CD4-positive, alpha-beta memory T cell (primary cell): Measurements from ENCODE around the gene ERG. TPM values are rescaled to one million over a fixed set of nuclear protein-coding genes. Genes with fewer than 3 reads are reported as not detected.

Experiments
- CTCF ChIA-PET: fragments of 350-600 bp; sonication (Branson Sonifier 250); formaldehyde crosslinking; loops from one replicate; lab custom pipeline; 2021; ENCODE audit warnings: inconsistent platforms; ENCODE audit not compliant: partially characterized antibody; lab: Charles Lee
- POLR2A ChIA-PET: fragments of 350-600 bp; sonication (Branson Sonifier 250); formaldehyde crosslinking; loops from one replicate; lab custom pipeline; 2021; ENCODE audit not compliant: partially characterized antibody; lab: Charles Lee
- DNase-seq, 5 donors: peaks; one replicate each; pipeline versions ENCODE4 v3.0.0 to v3.0.0-alpha.2; 2020 to 2022; ENCODE audit warnings: mixed read lengths in 1 of 5
- H3K27ac ChIP-seq: one replicate; pipeline ENCODE4 v1.7.0; 2013; ENCODE audit warnings: low read depth, low read length
- H3K27me3 ChIP-seq: 2 replicates; pipeline ENCODE4 v1.7.0; 2013; ENCODE audit warnings: mild to moderate bottlenecking, low read length, moderate library complexity; ENCODE audit not compliant: insufficient read depth
- H3K36me3 ChIP-seq: 2 replicates; pipeline ENCODE4 v1.7.0; 2013; ENCODE audit warnings: mild to moderate bottlenecking, low read length, moderate library complexity; ENCODE audit not compliant: insufficient read depth
- H3K4me1 ChIP-seq: 2 replicates; pipeline ENCODE4 v1.7.0; 2013; ENCODE audit warnings: mild to moderate bottlenecking, low read length, moderate library complexity; ENCODE audit not compliant: insufficient read depth
- H3K4me3 ChIP-seq, 2 donors: one replicate each; pipeline ENCODE4 v1.7.0; 2013; ENCODE audit warnings: low read length in 2 of 2, mild to moderate bottlenecking in 1 of 2
- H3K9me3 ChIP-seq, 2 donors: one replicate each; pipeline ENCODE4 v1.7.0; 2013; ENCODE audit warnings: low read length in 2 of 2, control low read depth in 1 of 2; ENCODE audit not compliant: control insufficient read depth in 1 of 2
- H3K27ac Mint-ChIP-seq, 7 donors: one replicate each; pipeline ENCODE4 v1.8.0; 2020 to 2021; ENCODE audit warnings: mixed read lengths in 7 of 7, mild to moderate bottlenecking in 6 of 7, inconsistent platforms in 3 of 7, moderate library complexity in 3 of 7
- H3K27me3 Mint-ChIP-seq, 2 donors: one replicate each; pipeline ENCODE4 v1.8.0; 2020 to 2021; ENCODE audit warnings: mixed read lengths in 2 of 2
- H3K36me3 Mint-ChIP-seq, 2 donors: one replicate each; pipeline ENCODE4 v1.8.0; 2020 to 2021; ENCODE audit warnings: mixed read lengths in 2 of 2, inconsistent platforms in 1 of 2, mild to moderate bottlenecking in 1 of 2
- H3K4me1 Mint-ChIP-seq, 4 donors: one replicate each; pipeline ENCODE4 v1.8.0; 2020 to 2021; ENCODE audit warnings: mixed read lengths in 4 of 4, mild to moderate bottlenecking in 1 of 4
- H3K4me3 Mint-ChIP-seq, 8 donors: one replicate each; pipeline ENCODE4 v1.8.0; 2020 to 2021; ENCODE audit warnings: mixed read lengths in 8 of 8, mild to moderate bottlenecking in 7 of 8, moderate library complexity in 6 of 8, inconsistent platforms in 3 of 8
- H3K9me3 Mint-ChIP-seq, 8 donors: one replicate each; pipeline ENCODE4 v1.8.0; 2020 to 2021; ENCODE audit warnings: mixed read lengths in 8 of 8, mild to moderate bottlenecking in 5 of 8, inconsistent platforms in 3 of 8, moderate library complexity in 1 of 8
- intact Hi-C: fragments of 100-400 bp; cut with micrococcal nuclease; formaldehyde crosslinking; loops from one replicate; pipeline ENCODE4 v1.15.1; 2023
- polyA plus RNA-seq, 2 donors: library from polyadenylated mRNA; unstranded; fragments of 300-500 nt; fragmentation: Illumina TruSeq; gene quantifications; one replicate each; pipeline ENCODE4 v1.2.3, GENCODE V29; 2021
- total RNA-seq, 2 experiments: library from RNA; stranded (reverse); gene quantifications; one replicate each; pipeline ENCODE4 v1.2.3, GENCODE V29; 2021

ERG gene
- total RNA-seq (not detected), polyA plus RNA-seq (not detected)

- DNase-seq = no peak
- peaks cover 0 to 2% (median 0%) of the 10 kb centered on the region in 4 donors for H3K4me1 Mint-ChIP-seq
- no peaks in the 10 kb centered on the region for H3K36me3 ChIP-seq
- no peaks in the 10 kb centered on the region for H3K27me3 ChIP-seq
- CTCF ChIA-PET = no interaction called here
- no peaks in the 10 kb centered on the region for H3K4me1 ChIP-seq
- H3K27ac Mint-ChIP-seq = no peak within 1 kb of the TSS
- no peak within 1 kb of the TSS for H3K4me3 Mint-ChIP-seq
- POLR2A ChIA-PET = no interaction called here
- H3K4me3 ChIP-seq = no peak within 1 kb of the TSS
- no peaks in the 10 kb centered on the region for H3K36me3 Mint-ChIP-seq
- H3K9me3 Mint-ChIP-seq = no peaks in the 10 kb centered on the region
- intact Hi-C loops = no loop called here
- peaks cover 30 to 31% of the 10 kb centered on the region in 2 donors for H3K27me3 Mint-ChIP-seq
- H3K27ac ChIP-seq = no peak within 1 kb of the TSS
- H3K9me3 ChIP-seq = no peaks in the 10 kb centered on the region
Measured at GRCh38 chr21:38498057-38498833, at the start of gene ERG. Gene ERG, minus strand, starts transcription at chr21:38498477. Its CDS starts 97 bp downstream, at chr21:38498380.

- H3K4me1 ChIP-seq = no peaks in the 10 kb centered on the region
- H3K27me3 ChIP-seq = no peaks in the 10 kb centered on the region
- H3K9me3 Mint-ChIP-seq = no peaks in the 10 kb centered on the region
- intact Hi-C loops = no loop called here
- H3K4me3 Mint-ChIP-seq = no peak overlapping the region
- H3K36me3 ChIP-seq = no peaks in the 10 kb centered on the region
- H3K9me3 ChIP-seq = no peaks in the 10 kb centered on the region
- no peaks in the 10 kb centered on the region for H3K36me3 Mint-ChIP-seq
- peaks cover 0 to 5% of the 10 kb centered on the region in 2 donors for H3K27me3 Mint-ChIP-seq
- ChIA-PET POLR2A (no interaction called here), CTCF (no interaction called here)
- no peaks in the 10 kb centered on the region for H3K4me1 Mint-ChIP-seq
- no peak overlapping the region for H3K27ac ChIP-seq
- no peak overlapping the region for H3K27ac Mint-ChIP-seq
- no peak for DNase-seq
- H3K4me3 ChIP-seq = no peak overlapping the region
Measured at GRCh38 chr21:38544661-38545060, 46.4 kb upstream of the ERG start.

DNA sequence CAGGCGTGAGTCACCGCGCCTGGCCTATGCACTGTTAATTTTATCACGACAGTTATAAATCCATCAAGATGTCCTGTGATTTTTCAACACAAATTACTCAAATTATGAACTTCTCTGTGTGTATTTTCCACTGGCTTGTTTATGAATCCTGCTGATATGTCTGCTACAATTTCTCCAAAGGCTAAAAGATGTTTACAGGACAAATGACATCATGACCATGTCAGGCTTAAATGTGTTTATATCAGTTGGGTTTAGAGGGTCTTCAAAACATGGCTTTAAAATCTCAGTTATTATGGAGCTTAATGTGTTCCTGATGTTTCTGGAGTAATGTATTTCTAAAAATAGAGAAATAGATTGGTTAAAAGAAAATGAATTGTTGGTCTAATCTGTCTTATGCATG is 44.0 kb upstream of the ERG start:
- intact Hi-C loops = no loop called here
- Mint-ChIP-seq H3K27me3 (peaks cover 0 to 3% of the 10 kb centered on the region in 2 donors), H3K4me3 (no peak overlapping the region), H3K9me3 (no peaks in the 10 kb centered on the region), H3K4me1 (no peaks in the 10 kb centered on the region), H3K27ac (no peak overlapping the region), H3K36me3 (no peaks in the 10 kb centered on the region)
- Histone ChIP-seq H3K36me3 (no peaks in the 10 kb centered on the region), H3K9me3 (no peaks in the 10 kb centered on the region), H3K4me1 (no peaks in the 10 kb centered on the region), H3K27ac (no peak overlapping the region), H3K4me3 (no peak overlapping the region), H3K27me3 (no peaks in the 10 kb centered on the region)
- CTCF ChIA-PET = no interaction called here
- no peak for DNase-seq
- POLR2A ChIA-PET = no interaction called here

GRCh38 chr21:38538353-38538752 is 40.1 kb upstream of the ERG start:
- no peak overlapping the region for H3K27ac ChIP-seq
- H3K36me3 ChIP-seq = no peaks in the 10 kb centered on the region
- H3K27me3 Mint-ChIP-seq = peaks cover 0 to 1% of the 10 kb centered on the region in 2 donors
- no peaks in the 10 kb centered on the region for H3K4me1 ChIP-seq
- H3K9me3 ChIP-seq = no peaks in the 10 kb centered on the region
- POLR2A ChIA-PET = no interaction called here
- H3K4me1 Mint-ChIP-seq = no peaks in the 10 kb centered on the region
- H3K4me3 ChIP-seq = no peak overlapping the region
- H3K4me3 Mint-ChIP-seq = no peak overlapping the region
- H3K9me3 Mint-ChIP-seq = peaks cover 0 to 3% (median 0%) of the 10 kb centered on the region in 8 donors
- no peaks in the 10 kb centered on the region for H3K36me3 Mint-ChIP-seq
- no peak for DNase-seq
- CTCF ChIA-PET = no interaction called here
- H3K27ac Mint-ChIP-seq = no peak overlapping the region
- H3K27me3 ChIP-seq = no peaks in the 10 kb centered on the region
- intact Hi-C loops = no loop called here

- POLR2A ChIA-PET = no interaction called here
- CTCF ChIA-PET = no interaction called here
- Mint-ChIP-seq H3K27me3 (peaks cover 1 to 5% of the 10 kb centered on the region in 2 donors), H3K4me1 (no peaks in the 10 kb centered on the region), H3K36me3 (no peaks in the 10 kb centered on the region), H3K9me3 (peaks cover 0 to 4% (median 0%) of the 10 kb centered on the region in 8 donors), H3K4me3 (no peak overlapping the region), H3K27ac (no peak overlapping the region)
- intact Hi-C loops = no loop called here
- DNase-seq = no peak
- Histone ChIP-seq H3K4me3 (no peak overlapping the region), H3K36me3 (no peaks in the 10 kb centered on the region), H3K27ac (no peak overlapping the region), H3K27me3 (no peaks in the 10 kb centered on the region), H3K9me3 (no peaks in the 10 kb centered on the region), H3K4me1 (no peaks in the 10 kb centered on the region)
Measured at GRCh38 chr21:38534591-38534990, 36.3 kb upstream of the ERG start.

- CTCF ChIA-PET = no interaction called here
- Mint-ChIP-seq H3K9me3 (peaks cover 0 to 4% (median 0%) of the 10 kb centered on the region in 8 donors), H3K27me3 (peaks cover 1 to 9% of the 10 kb centered on the region in 2 donors), H3K4me3 (no peak overlapping the region), H3K36me3 (no peaks in the 10 kb centered on the region), H3K27ac (no peak overlapping the region), H3K4me1 (no peaks in the 10 kb centered on the region)
- POLR2A ChIA-PET = no interaction called here
- Histone ChIP-seq H3K4me1 (no peaks in the 10 kb centered on the region), H3K36me3 (no peaks in the 10 kb centered on the region), H3K4me3 (no peak overlapping the region), H3K27ac (no peak overlapping the region), H3K27me3 (no peaks in the 10 kb centered on the region), H3K9me3 (no peaks in the 10 kb centered on the region)
- DNase-seq = no peak
- intact Hi-C loops = no loop called here
Measured at GRCh38 chr21:38533887-38534286, 35.6 kb upstream of the ERG start.

- H3K36me3 ChIP-seq = no peaks in the 10 kb centered on the region
- H3K4me3 ChIP-seq = no peak overlapping the region
- Mint-ChIP-seq H3K4me3 (no peak overlapping the region), H3K9me3 (peaks cover 0 to 4% (median 0%) of the 10 kb centered on the region in 8 donors), H3K4me1 (no peaks in the 10 kb centered on the region), H3K36me3 (no peaks in the 10 kb centered on the region), H3K27me3 (peaks cover 1 to 11% of the 10 kb centered on the region in 2 donors), H3K27ac (no peak overlapping the region)
- POLR2A ChIA-PET = no interaction called here
- H3K27ac ChIP-seq = no peak overlapping the region
- no peaks in the 10 kb centered on the region for H3K9me3 ChIP-seq
- no peaks in the 10 kb centered on the region for H3K4me1 ChIP-seq
- H3K27me3 ChIP-seq = no peaks in the 10 kb centered on the region
- intact Hi-C loops = no loop called here
- DNase-seq = no peak
- CTCF ChIA-PET = no interaction called here
Measured at GRCh38 chr21:38531591-38531990, 33.3 kb upstream of the ERG start.
